Activated CD4-positive, CD25-positive, alpha-beta regulatory T cell treated with anti-CD3 and anti-CD28 coated beads, Interleukin-2, amount 50 U/mL, for 16 hours (primary cell): Measurements from ENCODE around the gene CDK13.

Source experiments
- DNase-seq: peaks from one replicate; pipeline ENCODE4 v3.0.0-alpha.2; 2020; ENCODE audit warnings: low read depth, low spot score

Gene CDK13

DNA sequence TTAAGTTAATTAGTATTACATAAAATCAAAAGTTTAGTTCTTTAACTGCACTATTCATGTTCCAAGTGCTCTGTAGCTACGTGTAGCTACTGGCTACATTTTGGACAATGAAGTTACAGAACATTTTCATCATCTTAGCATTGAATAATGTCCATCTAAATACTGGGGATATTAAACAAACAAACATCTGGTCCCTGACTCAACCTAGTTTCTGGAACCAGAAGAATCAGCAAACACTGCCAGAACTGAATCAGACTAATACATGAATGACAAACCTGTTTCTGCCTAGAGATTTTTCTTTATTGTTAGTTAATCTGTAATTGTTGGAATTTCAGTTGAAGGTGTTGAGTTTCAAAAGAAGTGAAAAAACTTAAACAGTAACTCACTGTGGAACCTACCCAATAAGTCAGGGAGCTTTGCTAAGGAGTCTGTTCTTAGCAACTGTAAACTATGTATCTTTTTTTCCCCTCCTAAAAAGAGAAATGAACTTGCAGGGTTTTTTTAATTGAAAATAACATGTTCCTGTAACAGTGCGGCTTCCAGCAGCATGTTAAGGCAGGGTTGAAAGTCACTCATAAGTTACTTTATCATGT is 58.3 kb downstream of the CDK13 start:
- no peak for DNase-seq

GRCh38 chr7:40009301-40009700 is 59.2 kb downstream of the CDK13 start:
- no peak for DNase-seq

GRCh38 chr7:40014376-40014775 is 64.3 kb downstream of the CDK13 start:
- DNase-seq = no peak

- no peak for DNase-seq
Measured at GRCh38 chr7:40015790-40016296, 65.8 kb downstream of the CDK13 start.

DNA sequence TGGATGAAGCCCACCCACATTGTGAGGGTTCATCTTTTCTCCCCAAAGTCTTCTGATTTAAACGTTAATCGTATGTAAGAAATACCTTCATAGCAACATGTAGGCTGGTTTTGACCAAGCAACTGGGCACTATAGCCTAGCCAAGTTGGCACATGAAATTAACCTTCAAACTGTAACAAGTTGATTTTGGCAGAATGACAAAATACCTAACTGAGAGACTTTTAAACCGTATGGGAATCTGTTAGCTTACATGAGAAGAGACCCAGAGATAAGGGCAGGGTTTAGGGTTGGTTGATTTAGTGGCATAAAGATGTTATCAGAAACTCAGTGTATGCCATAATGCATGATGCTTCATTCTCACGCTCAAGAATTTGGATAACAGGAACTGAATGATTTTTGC is 69.5 kb downstream of the CDK13 start:
- DNase-seq = no peak

- no peak for DNase-seq
Measured at GRCh38 chr7:40024048-40024447, 74.0 kb downstream of the CDK13 start.

GRCh38 chr7:40024841-40025240 is 74.8 kb downstream of the CDK13 start:
- no peak for DNase-seq

- no peak for DNase-seq
Measured at GRCh38 chr7:40027545-40027944, 77.5 kb downstream of the CDK13 start.

GRCh38 chr7:40033826-40034225 is 83.8 kb downstream of the CDK13 start:
- DNase-seq = no peak

GRCh38 chr7:40041456-40041855 is 91.4 kb downstream of the CDK13 start:
- no peak for DNase-seq

DNA sequence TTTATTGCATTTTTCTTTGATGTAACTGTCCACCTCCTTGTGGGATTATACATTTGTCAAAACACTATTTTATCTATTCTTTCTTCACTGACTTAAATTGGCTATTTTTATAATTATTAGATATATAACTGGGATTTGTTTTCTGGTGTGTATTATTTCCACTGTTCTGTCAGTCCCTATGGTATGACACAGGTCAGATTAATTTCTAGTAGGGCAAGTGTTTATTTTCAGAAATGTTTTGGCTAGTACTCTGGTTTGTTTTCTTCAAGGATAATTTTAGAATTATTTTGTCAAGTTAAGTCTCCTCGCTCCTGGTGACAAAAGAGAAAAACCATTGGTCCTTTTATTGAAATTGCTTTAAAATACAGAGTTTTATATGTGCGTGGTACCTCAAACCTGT is 93.1 kb downstream of the CDK13 start:
- DNase-seq = no peak

GRCh38 chr7:40047661-40048060 is 97.6 kb downstream of the CDK13 start:
- DNase-seq = no peak

- DNase-seq = no peak
Measured at GRCh38 chr7:40057292-40057691, 107.2 kb downstream of the CDK13 start.

DNA sequence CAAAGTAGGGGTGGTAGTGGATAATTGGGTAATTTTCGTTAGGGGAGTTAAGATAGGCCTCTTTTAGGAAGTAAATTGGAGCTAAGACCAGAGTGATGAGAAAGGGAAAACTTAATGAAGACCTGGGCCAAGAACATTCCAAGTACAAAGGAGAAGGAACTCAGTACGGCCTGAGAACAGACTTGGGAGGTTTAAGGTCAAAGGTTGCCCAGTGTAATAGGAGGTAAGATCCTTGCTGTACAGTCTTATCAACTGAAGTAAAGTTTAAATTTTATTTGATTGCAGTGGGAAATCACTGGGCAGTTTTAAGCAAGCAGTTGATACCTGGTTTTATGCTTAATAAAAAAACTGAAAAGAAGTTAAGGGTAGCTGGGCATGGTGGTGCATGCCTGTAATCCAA is 108.0 kb downstream of the CDK13 start:
- no peak for DNase-seq

DNA sequence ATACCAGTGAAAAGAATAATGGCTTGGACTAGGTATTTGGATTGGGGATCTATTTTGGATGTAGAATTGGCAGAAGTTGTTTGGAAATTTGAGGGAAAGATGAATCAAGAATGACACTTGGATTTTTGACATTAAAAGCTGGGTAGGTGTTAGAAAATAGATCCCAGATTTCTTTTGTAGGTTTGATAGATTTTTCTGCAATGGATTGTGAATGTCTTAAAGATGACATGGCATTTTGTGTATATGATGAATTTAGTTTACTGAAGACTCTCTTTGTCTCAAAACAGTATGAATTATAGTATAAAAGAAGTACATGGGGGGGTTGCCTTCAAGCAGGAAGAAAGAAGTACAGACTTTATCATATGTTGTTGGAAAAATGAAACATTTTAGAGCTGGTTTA is 108.6 kb downstream of the CDK13 start:
- DNase-seq = no peak

GRCh38 chr7:40059057-40059456 is 109.0 kb downstream of the CDK13 start:
- no peak for DNase-seq

GRCh38 chr7:40072268-40072667 is 122.2 kb downstream of the CDK13 start:
- DNase-seq = no peak

GRCh38 chr7:40073239-40073638 is 123.2 kb downstream of the CDK13 start:
- no peak for DNase-seq

- DNase-seq = no peak
Measured at GRCh38 chr7:40077849-40078248, 127.8 kb downstream of the CDK13 start.

GRCh38 chr7:40092182-40092581 is 142.1 kb downstream of the CDK13 start:
- no peak for DNase-seq

DNA sequence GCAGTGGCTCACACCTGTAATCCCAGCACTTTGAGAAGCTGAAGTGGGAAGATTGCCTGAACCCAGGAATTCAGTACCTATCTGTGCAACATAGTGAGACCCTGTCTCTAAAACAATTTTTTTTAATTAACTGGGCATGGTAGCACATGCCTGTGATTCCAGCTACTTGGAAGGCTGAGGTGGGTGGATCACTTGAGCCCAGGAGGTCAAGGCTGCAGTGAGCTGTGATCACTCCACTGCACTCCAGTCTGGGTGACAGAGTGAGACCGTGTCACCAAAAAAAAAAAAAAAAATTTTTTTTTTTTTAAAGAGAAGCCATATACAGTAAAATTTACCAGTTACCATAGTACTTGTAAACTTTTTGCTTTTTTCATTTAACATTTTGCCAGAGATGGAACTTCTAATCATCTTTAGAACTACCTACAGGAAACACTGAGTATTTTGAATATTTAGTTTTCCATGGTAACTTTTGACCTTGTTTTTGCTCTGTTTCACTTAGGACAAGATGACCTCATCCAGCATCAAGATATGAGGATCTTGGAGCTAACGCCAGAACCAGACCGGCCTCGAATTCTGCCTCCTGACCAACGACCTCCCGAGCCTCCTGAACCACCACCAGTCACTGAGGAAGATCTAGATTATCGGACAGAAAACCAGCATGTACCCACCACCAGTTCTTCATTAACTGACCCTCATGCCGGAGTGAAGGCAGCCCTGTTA is 143.7 kb downstream of the CDK13 start:
- no peak for DNase-seq

GRCh38 chr7:40095230-40095629 is 145.2 kb downstream of the CDK13 start:
- DNase-seq = no peak

- no peak for DNase-seq
Measured at GRCh38 chr7:40095695-40096327, 145.8 kb downstream of the CDK13 start.
